Measurements from ENCODE around the gene MYO7A. TPM values are rescaled to one million over a fixed set of nuclear protein-coding genes. Genes with fewer than 3 reads are reported as not detected.
A peak's percentile ranks its signal among the peaks of the same experiment; 100 is the strongest.

MYO7A gene
- total and polyA plus RNA-seq, 2 experiments from 2014 or later = 0.48 to 1.6 TPM

GRCh38 chr11:77082838-77083565 lies 45.0 kb upstream of the MYO7A start:
- Histone ChIP-seq H3K27ac (no peak overlapping the region), H3K9me3 (ENCODE audit: low read depth) (no peaks in the 10 kb centered on the region), H3K4me3 (no peak overlapping the region), H3K36me3 (no peaks in the 10 kb centered on the region), H3K4me1 (ENCODE audit: low read depth) (no peaks in the 10 kb centered on the region), H3K27me3 (no peaks in the 10 kb centered on the region)
- TF ChIP-seq CTCF (IDR thresholded peaks at IDR 0.05; ENCODE audit: low read depth, low read length) = no peak
- peak in 1 of 2 donors; percentile 82 for DNase-seq (ENCODE audit: low read depth in 1 of 2, low spot score in 1 of 2)

- H3K9me3 ChIP-seq (ENCODE audit: low read depth) = no peaks in the 10 kb centered on the region
- H3K27me3 ChIP-seq = no peaks in the 10 kb centered on the region
- no peaks in the 10 kb centered on the region for H3K4me1 ChIP-seq (ENCODE audit: low read depth)
- no peak for DNase-seq (ENCODE audit: low read depth in 1 of 2, low spot score in 1 of 2)
- H3K27ac ChIP-seq = no peak overlapping the region
- TF ChIP-seq CTCF (IDR thresholded peaks at IDR 0.05; ENCODE audit: low read depth, low read length) = no peak
- H3K36me3 ChIP-seq = no peaks in the 10 kb centered on the region
- H3K4me3 ChIP-seq = no peak overlapping the region
Measured at GRCh38 chr11:77083566-77084245, 44.3 kb upstream of the MYO7A start.

GRCh38 chr11:77084581-77085191 lies 43.4 kb upstream of the MYO7A start:
- Histone ChIP-seq H3K4me3 (no peak overlapping the region), H3K4me1 (ENCODE audit: low read depth) (no peaks in the 10 kb centered on the region), H3K9me3 (ENCODE audit: low read depth) (no peaks in the 10 kb centered on the region), H3K27ac (no peak overlapping the region), H3K27me3 (no peaks in the 10 kb centered on the region), H3K36me3 (no peaks in the 10 kb centered on the region)
- no peak for DNase-seq (ENCODE audit: low read depth in 1 of 2, low spot score in 1 of 2)
- no peak for TF ChIP-seq CTCF (IDR thresholded peaks at IDR 0.05; ENCODE audit: low read depth, low read length)

- DNase-seq (ENCODE audit: low read depth in 1 of 2, low spot score in 1 of 2) = no peak
- Histone ChIP-seq H3K27ac (no peak overlapping the region), H3K4me1 (ENCODE audit: low read depth) (no peaks in the 10 kb centered on the region), H3K4me3 (no peak overlapping the region), H3K36me3 (no peaks in the 10 kb centered on the region), H3K27me3 (no peaks in the 10 kb centered on the region), H3K9me3 (ENCODE audit: low read depth) (no peaks in the 10 kb centered on the region)
- no peak for TF ChIP-seq CTCF (IDR thresholded peaks at IDR 0.05; ENCODE audit: low read depth, low read length)
Measured at GRCh38 chr11:77085652-77086051, 42.4 kb upstream of the MYO7A start.

- Histone ChIP-seq H3K27me3 (no peaks in the 10 kb centered on the region), H3K36me3 (no peaks in the 10 kb centered on the region), H3K4me1 (ENCODE audit: low read depth) (no peaks in the 10 kb centered on the region), H3K27ac (no peak overlapping the region), H3K4me3 (no peak overlapping the region), H3K9me3 (ENCODE audit: low read depth) (no peaks in the 10 kb centered on the region)
- DNase-seq (ENCODE audit: low read depth in 1 of 2, low spot score in 1 of 2) = peak in 1 of 2 donors; percentile 57
- TF ChIP-seq CTCF (IDR thresholded peaks at IDR 0.05; ENCODE audit: low read depth, low read length) = no peak
Measured at GRCh38 chr11:77086521-77087472, 41.2 kb upstream of the MYO7A start.

All from cardiac muscle cell (in vitro differentiated cells and primary cell).